ENCODE data around the gene MIPEP. TPM values are rescaled to one million over a fixed set of nuclear protein-coding genes. Genes with fewer than 3 reads are reported as not detected.
"Not testable (repeated sequence)": the region's sequence is repeated elsewhere in the genome, so short reads cannot be mapped to it uniquely, and the experiment has no call there.

Gene MIPEP
- total and polyA plus RNA-seq, 2 experiments from 2014 or later, result 12.6 to 19.6 TPM

DNA sequence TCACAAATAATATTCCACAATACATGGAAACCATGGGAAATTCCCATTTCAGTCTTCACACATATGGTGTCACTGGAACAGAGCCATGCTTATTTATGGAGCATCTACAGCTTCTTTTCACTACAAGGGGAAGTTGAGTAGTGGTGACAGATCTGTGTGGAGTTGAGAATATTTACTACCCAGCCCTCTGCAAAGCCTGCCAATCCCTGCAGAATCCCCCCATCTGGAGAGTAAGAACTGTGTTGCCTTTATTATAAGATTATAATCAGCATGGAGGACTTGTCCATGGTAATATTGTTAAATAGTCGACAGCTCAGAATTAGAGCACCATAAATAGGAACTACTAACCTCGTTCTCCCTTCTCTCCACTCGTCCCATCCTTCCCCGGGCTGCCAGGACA is 4.6 kb upstream of the MIPEP start:
- H3K4me3 ChIP-seq; H2AFZ ChIP-seq; H4K20me1 ChIP-seq (ENCODE audit: insufficient read depth); H3K36me3 ChIP-seq (ENCODE audit: low read depth); H3K9me3 ChIP-seq (ENCODE audit: low read depth); H3K4me2 ChIP-seq (ENCODE audit: unreplicated experiment); H3K27ac ChIP-seq; H3K79me2 ChIP-seq (ENCODE audit: insufficient read depth); H3K9me2 ChIP-seq (ENCODE audit: insufficient read depth); DNase-seq; H3K27me3 ChIP-seq (replicated peaks; ENCODE audit: insufficient read depth); in situ Hi-C loops (cut with MboI); H3K9ac ChIP-seq: not testable (repeated sequence)
- 34 to 40% methylated on average over 1 to 4 of the region's 4 CpGs for WGBS, 2 experiments (ENCODE audit: low coverage in 1 of 2, low lambda C conversion rate in 2 of 2, missing lambda C conversion rate in 2 of 2)
- Histone ChIP-seq H3K4me1 (ENCODE audit: insufficient read depth) (peaks cover 13% of the 10 kb centered on the region), H3F3A (ENCODE audit: insufficient read depth) (peaks cover 22% of the 10 kb centered on the region)

DNA sequence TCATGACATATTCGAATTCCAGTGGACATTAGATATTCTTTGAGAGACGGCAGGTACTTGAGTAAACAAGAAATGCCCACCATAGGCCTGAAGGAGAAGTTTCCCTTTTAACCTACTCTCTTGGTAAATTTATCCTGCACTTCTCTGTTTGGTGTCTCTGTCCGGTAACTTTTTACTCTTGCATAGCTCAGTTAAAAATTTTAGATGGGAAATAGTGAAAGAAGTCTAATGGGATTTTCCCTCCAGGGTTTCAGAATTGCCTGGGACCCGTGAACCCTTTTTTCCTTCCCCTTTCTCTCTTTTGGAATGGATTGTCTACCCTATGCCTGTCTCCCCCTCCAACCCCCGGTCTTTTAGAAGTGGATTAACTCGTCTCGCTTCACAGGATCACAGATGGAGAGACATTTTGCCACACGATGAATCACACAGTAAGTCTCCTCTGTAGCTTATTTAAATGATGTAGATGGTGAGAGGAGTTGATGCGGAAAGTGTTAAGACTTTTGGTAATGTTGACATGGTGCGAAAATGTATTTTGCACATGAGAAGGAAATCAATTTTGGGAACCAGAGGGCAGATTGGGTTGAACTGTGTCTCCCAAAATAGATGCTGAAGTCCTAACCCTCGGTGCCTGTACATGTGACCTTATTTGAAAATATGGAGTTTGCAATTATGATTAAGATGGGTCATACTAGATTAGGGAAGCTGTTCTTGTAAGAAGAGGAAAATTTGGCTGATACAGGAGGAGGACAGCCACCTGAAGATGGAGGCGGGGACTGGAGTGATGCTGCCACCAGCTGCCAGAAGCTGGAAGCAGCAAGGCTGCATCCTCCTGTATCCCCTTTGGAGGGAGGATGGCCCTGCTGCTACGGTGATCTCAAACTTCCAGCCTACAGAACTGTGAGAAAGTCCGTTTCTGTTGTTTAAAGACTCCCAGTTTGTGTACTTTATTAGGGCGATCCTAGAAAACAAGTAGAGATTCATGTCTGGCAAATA is 711 bp upstream of the MIPEP start:
- Histone ChIP-seq H3K9ac (peak overlapping the region; percentile 87), H3K4me2 (ENCODE audit: unreplicated experiment) (peak overlapping the region; percentile 92), H3K4me1 (ENCODE audit: insufficient read depth) (peaks cover 9% of the 10 kb centered on the region; the same call in 1 of the 2 replicates), H3F3A (ENCODE audit: insufficient read depth) (peaks cover 18% of the 10 kb centered on the region), H3K36me3 (ENCODE audit: low read depth) (0 out of 2 replicates have a peak, but pooled peaks cover 2% of the 10 kb centered on the region), H3K27me3 (replicated peaks; ENCODE audit: insufficient read depth) (no peaks in the 10 kb centered on the region), H3K9me2 (ENCODE audit: insufficient read depth) (no peaks in the 10 kb centered on the region), H3K4me3 (peak overlapping the region; percentile 80), H3K9me3 (ENCODE audit: low read depth) (no peaks in the 10 kb centered on the region), H4K20me1 (ENCODE audit: insufficient read depth) (no peaks in the 10 kb centered on the region), H3K27ac (peak overlapping the region; percentile 79), H2AFZ (peak overlapping the region; percentile 97), H3K79me2 (ENCODE audit: insufficient read depth) (peaks cover 24% of the 10 kb centered on the region)
- in situ Hi-C loops (cut with MboI), result no loop called here
- peak; percentile 65 for DNase-seq
- WGBS, 2 experiments (ENCODE audit: low coverage in 1 of 2, low lambda C conversion rate in 2 of 2, missing lambda C conversion rate in 2 of 2), result 14% methylated on average over 15 of the region's 15 CpGs
- TF ChIP-seq EZH2 (IDR thresholded peaks at IDR 0.05; ENCODE audit: insufficient read depth, poor library complexity, severe bottlenecking) (no peak), EZH2phosphoT487 (IDR thresholded peaks at IDR 0.05; ENCODE audit: insufficient read depth, low read depth) (no peak)

DNA sequence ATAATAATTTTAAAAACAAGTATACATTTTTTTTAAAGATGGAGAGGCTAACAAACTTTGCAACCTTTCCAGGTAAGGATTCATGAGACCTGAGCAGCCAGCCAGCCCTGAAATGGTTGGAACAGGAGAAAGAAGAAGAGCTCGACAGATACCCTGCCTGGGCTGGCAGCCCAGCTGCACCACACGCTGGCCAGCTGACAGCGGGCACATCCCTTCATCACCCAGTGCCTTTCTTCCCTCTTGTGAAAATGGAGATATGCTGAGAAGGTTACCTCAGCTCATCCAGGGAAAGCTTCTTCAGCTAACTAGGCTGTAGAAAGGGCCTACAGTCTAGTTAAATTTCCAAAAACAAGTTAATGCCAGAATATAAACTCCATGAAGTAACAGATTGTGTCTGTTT is 4.8 kb downstream of the MIPEP start:
- H3K36me3 ChIP-seq (ENCODE audit: low read depth); H2AFZ ChIP-seq; H3F3A ChIP-seq (ENCODE audit: insufficient read depth); H3K27ac ChIP-seq; H4K20me1 ChIP-seq (ENCODE audit: insufficient read depth); H3K4me2 ChIP-seq (ENCODE audit: unreplicated experiment); in situ Hi-C loops (cut with MboI); H3K9me2 ChIP-seq (ENCODE audit: insufficient read depth); DNase-seq; H3K4me3 ChIP-seq; H3K27me3 ChIP-seq (replicated peaks; ENCODE audit: insufficient read depth); H3K9me3 ChIP-seq (ENCODE audit: low read depth); H3K4me1 ChIP-seq (ENCODE audit: insufficient read depth); H3K9ac ChIP-seq: not testable (repeated sequence)
- H3K79me2 ChIP-seq (ENCODE audit: insufficient read depth), result peaks cover 24% of the 10 kb centered on the region
- 87 to 89% methylated on average over 3 of the region's 3 CpGs for WGBS, 2 experiments (ENCODE audit: low coverage in 1 of 2, low lambda C conversion rate in 2 of 2, missing lambda C conversion rate in 2 of 2)

DNA sequence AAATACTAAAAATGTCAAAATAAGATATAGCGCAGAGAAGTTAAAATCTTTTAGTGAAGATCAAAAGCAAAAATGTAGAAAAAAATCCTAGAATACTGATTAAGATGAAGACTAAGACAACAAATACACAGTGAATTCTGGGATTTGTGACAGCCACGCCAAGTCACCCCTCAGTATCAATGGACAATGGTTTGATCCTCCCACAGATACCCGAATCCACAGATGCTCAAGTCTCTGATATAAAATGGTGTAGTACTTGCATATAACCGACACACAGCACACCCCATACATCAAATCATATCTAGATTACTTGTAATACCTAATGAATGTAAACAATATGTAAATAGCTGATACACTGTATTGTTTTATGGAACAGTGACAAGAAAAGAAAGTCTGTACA is 5.9 kb downstream of the MIPEP start:
- no peaks in the 10 kb centered on the region for H3K27me3 ChIP-seq (replicated peaks; ENCODE audit: insufficient read depth)
- 87 to 95% methylated on average over 4 of the region's 4 CpGs for WGBS, 2 experiments (ENCODE audit: low coverage in 1 of 2, low lambda C conversion rate in 2 of 2, missing lambda C conversion rate in 2 of 2)
- H3K4me1 ChIP-seq (ENCODE audit: insufficient read depth), result peaks cover 8% of the 10 kb centered on the region; the same call in 1 of the 2 replicates
- H4K20me1 ChIP-seq (ENCODE audit: insufficient read depth), result no peaks in the 10 kb centered on the region
- H3K4me3 ChIP-seq, result no peak overlapping the region
- no peak overlapping the region for H2AFZ ChIP-seq
- 0 out of 2 replicates have a peak, but pooled peaks cover 3% of the 10 kb centered on the region for H3K36me3 ChIP-seq (ENCODE audit: low read depth)
- peaks cover 5% of the 10 kb centered on the region for H3F3A ChIP-seq (ENCODE audit: insufficient read depth)
- no peak overlapping the region for H3K4me2 ChIP-seq (ENCODE audit: unreplicated experiment)
- H3K9me3 ChIP-seq (ENCODE audit: low read depth), result no peaks in the 10 kb centered on the region
- H3K27ac ChIP-seq, result no peak overlapping the region
- peaks cover 23% of the 10 kb centered on the region for H3K79me2 ChIP-seq (ENCODE audit: insufficient read depth)
- no peak overlapping the region for H3K9ac ChIP-seq
- H3K9me2 ChIP-seq (ENCODE audit: insufficient read depth), result no peaks in the 10 kb centered on the region
- no peak for DNase-seq
- in situ Hi-C loops (cut with MboI), result no loop called here
- TF ChIP-seq EZH2phosphoT487 (IDR thresholded peaks at IDR 0.05; ENCODE audit: insufficient read depth, low read depth), result no peak
- TF ChIP-seq EZH2 (IDR thresholded peaks at IDR 0.05; ENCODE audit: insufficient read depth, poor library complexity, severe bottlenecking), result no peak

DNA sequence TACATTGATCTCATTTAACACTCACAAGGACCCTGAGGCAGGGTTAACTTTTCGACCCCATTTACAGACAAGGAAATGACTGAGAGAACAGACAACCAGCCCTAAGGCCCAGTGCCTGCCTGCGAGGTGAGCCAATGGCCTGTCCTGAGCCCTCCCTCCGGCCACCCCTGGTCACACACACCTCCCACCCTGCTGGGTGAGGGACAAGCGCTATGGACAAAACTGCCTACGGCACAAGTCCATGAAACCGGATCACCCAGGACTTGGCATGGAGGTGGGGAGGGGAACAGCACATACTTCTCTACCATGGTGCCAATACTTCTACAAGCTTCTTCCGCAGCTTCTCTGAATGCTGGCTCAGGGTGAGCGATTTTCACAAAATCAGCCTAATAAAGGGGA is 7.8 kb downstream of the MIPEP start:
- H3K9ac ChIP-seq; H3K9me3 ChIP-seq (ENCODE audit: low read depth); in situ Hi-C loops (cut with MboI); H3F3A ChIP-seq (ENCODE audit: insufficient read depth); H3K79me2 ChIP-seq (ENCODE audit: insufficient read depth); H3K4me2 ChIP-seq (ENCODE audit: unreplicated experiment); H2AFZ ChIP-seq; H3K9me2 ChIP-seq (ENCODE audit: insufficient read depth); H3K27ac ChIP-seq; H3K27me3 ChIP-seq (replicated peaks; ENCODE audit: insufficient read depth); H4K20me1 ChIP-seq (ENCODE audit: insufficient read depth); H3K4me3 ChIP-seq; H3K36me3 ChIP-seq (ENCODE audit: low read depth); H3K4me1 ChIP-seq (ENCODE audit: insufficient read depth); DNase-seq: not testable (repeated sequence)
- WGBS, 2 experiments (ENCODE audit: low coverage in 1 of 2, low lambda C conversion rate in 2 of 2, missing lambda C conversion rate in 2 of 2), result 92 to 97% methylated on average over 8 of the region's 8 CpGs

DNA sequence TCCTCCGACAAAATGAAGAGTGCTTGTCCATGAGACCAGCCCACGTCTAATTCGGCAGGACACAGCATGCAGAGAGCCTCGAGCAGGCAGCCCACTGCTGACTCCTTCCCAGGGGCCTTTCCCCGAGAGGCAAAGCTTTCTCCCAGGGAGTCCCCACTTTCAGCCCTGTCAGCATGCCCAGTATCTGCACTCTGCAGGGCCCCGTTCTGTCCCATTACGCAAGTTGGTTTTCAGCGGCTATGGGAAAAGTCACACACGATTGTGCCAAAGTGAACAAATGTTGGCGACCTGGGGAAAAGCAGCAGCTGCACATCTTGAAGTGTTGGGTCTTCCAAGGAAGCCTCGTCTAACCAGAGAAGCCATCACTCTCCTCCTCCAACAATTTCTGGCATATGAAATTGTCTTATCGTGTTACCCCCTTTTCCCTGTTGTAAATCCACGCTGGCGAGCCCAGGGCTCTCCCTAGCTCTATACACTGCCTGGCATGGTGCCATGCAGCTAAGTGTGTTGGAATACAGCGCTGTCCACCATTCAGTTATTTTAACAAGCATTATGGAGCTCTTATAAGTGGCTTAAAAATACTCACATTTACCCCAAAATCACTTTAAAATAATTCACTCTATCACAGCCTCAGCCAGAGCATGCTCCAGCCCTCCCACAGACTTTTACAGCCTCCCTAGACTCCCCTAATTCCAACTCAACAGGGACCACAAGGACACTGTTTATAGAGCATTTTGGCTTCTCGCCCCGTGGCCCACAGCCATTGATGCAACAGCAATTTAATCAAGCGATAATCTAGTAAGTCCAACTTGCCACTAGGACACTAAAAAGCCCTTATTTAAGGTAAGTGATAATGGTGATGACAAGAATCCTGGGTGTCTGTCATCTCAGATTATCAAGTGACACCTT is 8.5 kb downstream of the MIPEP start:
- not testable (repeated sequence) for H3K4me3 ChIP-seq

More for the DNA sequence above, 8.5 kb downstream of the MIPEP start:
- DNase-seq; H3K9ac ChIP-seq; H3K4me2 ChIP-seq (ENCODE audit: unreplicated experiment); in situ Hi-C loops (cut with MboI); H3F3A ChIP-seq (ENCODE audit: insufficient read depth); H3K27me3 ChIP-seq (replicated peaks; ENCODE audit: insufficient read depth); H3K4me1 ChIP-seq (ENCODE audit: insufficient read depth); H3K36me3 ChIP-seq (ENCODE audit: low read depth); H4K20me1 ChIP-seq (ENCODE audit: insufficient read depth); H2AFZ ChIP-seq; H3K9me3 ChIP-seq (ENCODE audit: low read depth); H3K79me2 ChIP-seq (ENCODE audit: insufficient read depth); H3K27ac ChIP-seq; H3K9me2 ChIP-seq (ENCODE audit: insufficient read depth): not testable (repeated sequence)
- 89 to 90% methylated on average over 13 to 18 of the region's 18 CpGs for WGBS, 2 experiments (ENCODE audit: low coverage in 1 of 2, low lambda C conversion rate in 2 of 2, missing lambda C conversion rate in 2 of 2)

All from GM23248 (cell line).